ENCODE measurements around the gene PCSK2.

The PCSK2 gene, protein sequence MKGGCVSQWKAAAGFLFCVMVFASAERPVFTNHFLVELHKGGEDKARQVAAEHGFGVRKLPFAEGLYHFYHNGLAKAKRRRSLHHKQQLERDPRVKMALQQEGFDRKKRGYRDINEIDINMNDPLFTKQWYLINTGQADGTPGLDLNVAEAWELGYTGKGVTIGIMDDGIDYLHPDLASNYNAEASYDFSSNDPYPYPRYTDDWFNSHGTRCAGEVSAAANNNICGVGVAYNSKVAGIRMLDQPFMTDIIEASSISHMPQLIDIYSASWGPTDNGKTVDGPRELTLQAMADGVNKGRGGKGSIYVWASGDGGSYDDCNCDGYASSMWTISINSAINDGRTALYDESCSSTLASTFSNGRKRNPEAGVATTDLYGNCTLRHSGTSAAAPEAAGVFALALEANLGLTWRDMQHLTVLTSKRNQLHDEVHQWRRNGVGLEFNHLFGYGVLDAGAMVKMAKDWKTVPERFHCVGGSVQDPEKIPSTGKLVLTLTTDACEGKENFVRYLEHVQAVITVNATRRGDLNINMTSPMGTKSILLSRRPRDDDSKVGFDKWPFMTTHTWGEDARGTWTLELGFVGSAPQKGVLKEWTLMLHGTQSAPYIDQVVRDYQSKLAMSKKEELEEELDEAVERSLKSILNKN

GRCh38 chr20:17226410-17227218, at the start of gene PCSK2:
Gene PCSK2 (plus strand): TSS chr20:17227040. CDS start chr20:17227306, 266 bp downstream.
- DNase-seq (ENCODE audit: low spot score) (no peak), ATAC-seq (ENCODE audit: low read depth) (peak; percentile 63; the same call in 2 of the 3 replicates)
- Histone ChIP-seq H3K36me3 (ENCODE audit: low read depth) (no peaks in the 10 kb centered on the region), H3K27ac (ENCODE audit: poor library complexity, severe bottlenecking) (no peak within 1 kb of the TSS), H3K9me3 (ENCODE audit: severe bottlenecking) (no peaks in the 10 kb centered on the region), H3K27me3 (ENCODE audit: insufficient read depth, poor library complexity, severe bottlenecking) (peaks cover 89% of the 10 kb centered on the region), H3K4me3 (ENCODE audit: severe bottlenecking) (no peak within 1 kb of the TSS), H3K4me1 (ENCODE audit: insufficient read depth, poor library complexity, severe bottlenecking) (no peaks in the 10 kb centered on the region)
- TF ChIP-seq, protein P1, sequence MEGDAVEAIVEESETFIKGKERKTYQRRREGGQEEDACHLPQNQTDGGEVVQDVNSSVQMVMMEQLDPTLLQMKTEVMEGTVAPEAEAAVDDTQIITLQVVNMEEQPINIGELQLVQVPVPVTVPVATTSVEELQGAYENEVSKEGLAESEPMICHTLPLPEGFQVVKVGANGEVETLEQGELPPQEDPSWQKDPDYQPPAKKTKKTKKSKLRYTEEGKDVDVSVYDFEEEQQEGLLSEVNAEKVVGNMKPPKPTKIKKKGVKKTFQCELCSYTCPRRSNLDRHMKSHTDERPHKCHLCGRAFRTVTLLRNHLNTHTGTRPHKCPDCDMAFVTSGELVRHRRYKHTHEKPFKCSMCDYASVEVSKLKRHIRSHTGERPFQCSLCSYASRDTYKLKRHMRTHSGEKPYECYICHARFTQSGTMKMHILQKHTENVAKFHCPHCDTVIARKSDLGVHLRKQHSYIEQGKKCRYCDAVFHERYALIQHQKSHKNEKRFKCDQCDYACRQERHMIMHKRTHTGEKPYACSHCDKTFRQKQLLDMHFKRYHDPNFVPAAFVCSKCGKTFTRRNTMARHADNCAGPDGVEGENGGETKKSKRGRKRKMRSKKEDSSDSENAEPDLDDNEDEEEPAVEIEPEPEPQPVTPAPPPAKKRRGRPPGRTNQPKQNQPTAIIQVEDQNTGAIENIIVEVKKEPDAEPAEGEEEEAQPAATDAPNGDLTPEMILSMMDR (IDR thresholded peaks at IDR 0.05; ENCODE audit: poor library complexity, severe bottlenecking): no peak

GRCh38 chr20:17177341-17177740, 49.5 kb upstream of the PCSK2 start:
- peaks cover 7% of the 10 kb centered on the region for H3K27me3 ChIP-seq (ENCODE audit: insufficient read depth, poor library complexity, severe bottlenecking)
- H3K4me3 ChIP-seq (ENCODE audit: severe bottlenecking): no peak overlapping the region
- no peaks in the 10 kb centered on the region for H3K36me3 ChIP-seq (ENCODE audit: low read depth)
- no peak overlapping the region for H3K27ac ChIP-seq (ENCODE audit: poor library complexity, severe bottlenecking)
- TF ChIP-seq, protein P1 (IDR thresholded peaks at IDR 0.05; ENCODE audit: poor library complexity, severe bottlenecking): no peak
- H3K4me1 ChIP-seq (ENCODE audit: insufficient read depth, poor library complexity, severe bottlenecking): no peaks in the 10 kb centered on the region
- ATAC-seq (ENCODE audit: low read depth) (no peak; the same call in 2 of the 3 replicates), DNase-seq (ENCODE audit: low spot score) (no peak)
- no peaks in the 10 kb centered on the region for H3K9me3 ChIP-seq (ENCODE audit: severe bottlenecking)

- no peak overlapping the region for H3K4me3 ChIP-seq (ENCODE audit: severe bottlenecking)
- TF ChIP-seq, protein P1 (IDR thresholded peaks at IDR 0.05; ENCODE audit: poor library complexity, severe bottlenecking): no peak
- no peak for ATAC-seq (ENCODE audit: low read depth)
These were observed 47.0 kb upstream of the PCSK2 start for GRCh38 chr20:17179840-17180239.

GRCh38 chr20:17189976-17190695, 36.7 kb upstream of the PCSK2 start:
- no peaks in the 10 kb centered on the region for H3K9me3 ChIP-seq (ENCODE audit: severe bottlenecking)
- TF ChIP-seq, protein P1 (IDR thresholded peaks at IDR 0.05; ENCODE audit: poor library complexity, severe bottlenecking): no peak
- H3K36me3 ChIP-seq (ENCODE audit: low read depth): no peaks in the 10 kb centered on the region
- no peak overlapping the region for H3K4me3 ChIP-seq (ENCODE audit: severe bottlenecking)
- DNase-seq (ENCODE audit: low spot score) (no peak), ATAC-seq (ENCODE audit: low read depth) (no peak)
- H3K4me1 ChIP-seq (ENCODE audit: insufficient read depth, poor library complexity, severe bottlenecking): no peaks in the 10 kb centered on the region
- H3K27ac ChIP-seq (ENCODE audit: poor library complexity, severe bottlenecking): no peak overlapping the region
- peaks cover 5% of the 10 kb centered on the region for H3K27me3 ChIP-seq (ENCODE audit: insufficient read depth, poor library complexity, severe bottlenecking)

More at GRCh38 chr20:17179840-17180239, 47.0 kb upstream of the PCSK2 start:
- DNase-seq (ENCODE audit: low spot score): no peak
- no peaks in the 10 kb centered on the region for H3K36me3 ChIP-seq (ENCODE audit: low read depth)
- H3K4me1 ChIP-seq (ENCODE audit: insufficient read depth, poor library complexity, severe bottlenecking): no peaks in the 10 kb centered on the region
- H3K27ac ChIP-seq (ENCODE audit: poor library complexity, severe bottlenecking): no peak overlapping the region
- peaks cover 7% of the 10 kb centered on the region for H3K27me3 ChIP-seq (ENCODE audit: insufficient read depth, poor library complexity, severe bottlenecking)
- no peaks in the 10 kb centered on the region for H3K9me3 ChIP-seq (ENCODE audit: severe bottlenecking)
